Epithelial cell of esophagus (primary cell): ENCODE data around the gene SPATA16.
"Not testable (repeated sequence)": the region's sequence is repeated elsewhere in the genome, so short reads cannot be mapped to it uniquely, and the experiment has no call there.

ENCODE experiments used
- DNase-seq: peaks from one replicate; pipeline ENCODE4 v3.0.0; 2010; ENCODE audit warnings: low read depth
- H3K4me3 ChIP-seq: 2 replicates; pipeline ENCODE4 v1.5.1; 2011; ENCODE audit warnings: mild to moderate bottlenecking, low read length, control low read depth
- CTCF ChIP-seq: IDR thresholded peaks from 2 replicates; pipeline ENCODE4 v1.5.1; 2011; ENCODE audit warnings: low read depth, mild to moderate bottlenecking, low read length, control low read depth, inconsistent platforms; ENCODE audit not compliant: insufficient read depth; ENCODE audit errors: missing control alignments

Gene SPATA16

DNA sequence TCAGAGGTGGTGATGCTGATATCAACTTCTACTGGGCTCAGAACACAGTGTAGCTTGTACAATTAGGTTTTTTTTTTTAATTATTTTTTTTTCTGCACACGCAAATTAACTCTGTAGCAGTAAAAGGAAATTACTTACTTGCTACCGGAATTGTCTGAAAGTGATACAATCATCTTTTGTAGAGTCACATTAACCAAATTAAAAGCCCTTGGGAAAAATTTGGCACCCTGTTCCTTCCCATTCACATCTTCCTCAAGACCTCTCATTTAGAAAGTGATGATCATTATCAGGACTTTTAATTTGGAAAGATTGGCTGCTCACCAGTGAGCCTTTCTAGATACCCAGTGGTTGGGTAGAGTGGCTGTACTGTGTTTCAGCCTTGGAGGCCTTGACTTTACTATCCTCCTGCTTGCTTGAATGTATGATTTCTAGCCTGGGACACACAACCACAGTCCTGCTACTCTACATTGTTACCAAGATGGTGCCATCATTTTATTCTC lies 232.2 kb downstream of the SPATA16 start:
- H3K4me3 ChIP-seq: no peak overlapping the region
- no peak for DNase-seq
- TF ChIP-seq CTCF: no peak

DNA sequence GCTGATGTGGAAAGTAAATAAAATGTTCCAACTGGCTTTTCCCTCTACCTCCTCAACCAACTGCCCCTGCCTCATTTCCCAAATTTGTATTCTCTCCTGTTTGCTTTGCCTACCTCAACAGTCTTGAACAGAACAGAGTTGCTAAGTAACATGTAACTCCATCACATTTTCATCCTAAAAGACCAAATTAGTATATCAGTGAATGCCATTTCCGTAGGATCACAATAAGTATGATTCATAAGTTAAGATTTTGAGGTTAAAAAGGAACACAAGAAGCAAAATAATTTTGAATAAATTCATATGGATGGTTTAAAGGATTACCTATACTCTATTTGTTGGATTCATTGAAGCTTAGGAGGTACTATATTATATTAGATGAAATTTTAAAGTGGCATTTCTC lies 235.6 kb downstream of the SPATA16 start:
- TF ChIP-seq CTCF: no peak
- no peak for DNase-seq
- H3K4me3 ChIP-seq: no peak overlapping the region

DNA sequence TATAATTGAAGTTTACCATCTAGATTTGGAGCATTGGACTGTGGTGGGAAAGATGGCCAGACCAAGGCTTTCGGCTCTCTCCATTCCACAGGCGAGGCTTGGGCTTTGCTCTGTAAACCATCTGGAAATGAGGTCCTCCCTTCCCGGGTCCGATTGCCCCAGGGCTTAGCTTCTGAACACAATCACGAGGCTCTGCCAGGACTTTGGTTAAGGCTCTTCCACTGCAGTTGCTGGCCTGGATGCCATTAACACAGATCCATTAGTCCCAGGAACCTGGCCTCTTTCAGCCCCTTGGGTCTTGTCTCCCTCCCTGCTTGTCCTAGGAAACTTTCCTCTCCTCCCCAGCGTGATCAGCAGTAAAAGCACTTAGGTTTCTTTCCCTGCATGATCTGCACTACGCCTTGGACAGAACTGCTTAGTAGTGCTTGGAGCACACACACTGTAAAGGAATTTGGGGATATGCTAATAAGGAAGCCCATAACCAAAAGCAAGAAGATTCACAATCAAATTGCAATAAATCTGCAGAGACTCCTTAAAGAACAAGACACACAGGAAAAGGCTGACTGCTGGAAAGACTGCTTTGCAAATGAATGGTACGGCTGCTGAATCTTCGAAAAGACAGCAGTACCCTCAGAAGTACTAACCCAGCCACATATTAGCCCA lies 236.2 kb downstream of the SPATA16 start:
- TF ChIP-seq CTCF: no peak
- H3K4me3 ChIP-seq: no peak overlapping the region
- no peak for DNase-seq

DNA sequence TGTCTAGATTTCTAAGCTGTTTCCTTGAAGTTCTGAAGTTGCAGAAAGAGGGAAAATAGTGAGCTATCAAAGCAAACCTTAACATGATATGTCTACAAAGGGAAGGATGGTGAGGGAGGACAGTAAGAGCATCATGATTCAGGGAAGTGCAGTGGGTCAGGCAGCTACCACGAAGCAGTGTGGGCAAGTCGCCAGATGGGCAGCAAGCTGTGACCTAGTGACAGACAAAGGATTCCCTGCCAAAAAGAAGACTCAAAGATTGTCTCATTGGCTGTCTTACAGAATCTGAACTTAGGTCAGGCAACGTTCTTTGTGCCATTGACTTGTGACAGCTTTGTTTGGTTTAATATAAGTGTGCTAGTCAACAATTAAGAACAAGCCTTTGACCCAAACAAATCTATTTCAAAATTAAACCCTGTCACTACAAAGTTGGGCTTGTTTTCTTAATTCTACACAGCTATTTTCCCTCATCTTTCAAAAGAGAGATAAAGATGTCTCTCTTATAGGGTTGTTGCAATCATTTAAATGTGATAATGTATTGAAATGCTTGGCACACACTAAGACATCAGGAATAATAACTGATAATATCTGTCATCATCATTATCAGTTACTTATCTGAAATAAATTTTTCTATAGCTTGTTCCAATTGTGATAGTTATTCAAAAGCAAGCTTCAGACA lies 237.3 kb downstream of the SPATA16 start:
- no peak overlapping the region for H3K4me3 ChIP-seq
- TF ChIP-seq CTCF: no peak
- no peak for DNase-seq

DNA sequence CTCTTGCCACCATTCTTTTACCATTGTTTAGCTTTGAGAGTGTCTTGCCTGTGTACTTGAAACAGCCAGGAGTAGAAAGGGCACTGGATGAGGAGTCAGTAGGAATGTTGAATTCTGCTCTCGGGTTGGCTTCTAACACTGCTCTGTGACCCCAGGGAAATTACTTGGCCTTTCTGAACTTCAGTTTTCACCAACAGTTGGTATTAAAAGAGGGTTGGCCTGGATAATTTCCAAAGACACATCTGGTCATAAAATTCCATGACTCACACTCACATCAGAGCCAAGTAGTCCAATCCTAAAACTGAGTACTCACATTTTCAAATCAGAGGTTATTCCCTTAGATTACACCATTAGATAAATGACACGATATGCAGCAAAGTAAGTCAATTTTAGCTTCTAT lies 248.9 kb downstream of the SPATA16 start:
- H3K4me3 ChIP-seq: no peak overlapping the region
- peak; percentile 11 for DNase-seq
- TF ChIP-seq CTCF: no peak

- TF ChIP-seq CTCF: no peak
- no peak for DNase-seq
- H3K4me3 ChIP-seq: no peak overlapping the region
Observed at GRCh38 chr3:172885704-172886103, 255.3 kb downstream of the SPATA16 start.

- H3K4me3 ChIP-seq: no peak overlapping the region
- DNase-seq: no peak
- TF ChIP-seq CTCF: no peak
Observed at GRCh38 chr3:172882563-172882962, 258.5 kb downstream of the SPATA16 start.

GRCh38 chr3:172879381-172879780 lies 261.7 kb downstream of the SPATA16 start:
- not testable (repeated sequence) for H3K4me3 ChIP-seq, DNase-seq
